GM21360 (cell line): ENCODE results near the gene OSBP2.

ENCODE experiments used
- ATAC-seq: cut with Tn5 transposase; IDR thresholded peaks from one replicate; pipeline ENCODE4 v1.9.1; 2021; ENCODE audit warnings: mild to moderate bottlenecking, moderate library complexity; ENCODE audit not compliant: unreplicated experiment

Gene OSBP2

DNA sequence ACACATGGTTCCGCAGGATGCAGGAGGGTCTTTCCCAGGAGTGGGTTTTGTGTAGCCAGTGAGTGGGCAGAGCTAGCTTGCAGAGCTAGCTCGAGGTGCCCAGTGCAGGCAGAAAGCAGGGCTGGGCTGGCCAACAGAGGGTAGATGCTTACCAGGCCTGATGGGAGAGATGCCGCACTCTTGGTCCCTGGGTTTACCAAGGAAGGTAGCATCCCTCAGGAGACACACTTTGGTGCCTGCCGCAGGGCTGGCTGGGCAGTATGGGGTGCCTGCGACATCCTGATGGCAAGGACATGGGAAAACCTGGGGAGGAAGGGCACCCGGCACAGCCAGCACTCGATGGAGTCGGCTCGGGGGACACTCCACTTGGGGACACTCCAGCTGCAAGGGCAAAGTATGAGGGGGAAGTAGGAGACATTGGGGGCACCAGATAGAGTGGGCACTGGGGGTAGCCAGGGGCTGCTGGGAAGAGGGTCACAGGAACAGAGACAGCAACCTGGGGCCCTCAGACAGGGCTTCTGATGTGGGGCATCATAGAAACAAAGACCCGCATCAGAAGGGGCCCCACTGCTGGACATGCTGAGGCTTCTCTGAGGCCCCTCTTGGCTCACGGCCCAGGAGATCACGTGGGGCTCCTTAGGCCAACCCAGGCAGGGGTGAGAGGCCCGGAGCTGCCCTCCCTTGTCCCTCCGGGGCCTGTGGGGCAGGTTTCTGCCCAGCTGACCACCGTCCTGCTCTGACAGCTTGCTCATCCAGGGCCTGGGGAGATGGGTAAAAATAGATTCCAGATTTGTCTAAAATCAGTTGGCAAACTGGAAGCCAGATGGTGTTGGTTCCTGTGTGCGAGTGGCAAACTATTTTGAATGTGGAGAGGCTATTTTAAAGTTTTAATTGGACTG, 184.1 kb downstream of the OSBP2 start:
- ATAC-seq, result no peak

DNA sequence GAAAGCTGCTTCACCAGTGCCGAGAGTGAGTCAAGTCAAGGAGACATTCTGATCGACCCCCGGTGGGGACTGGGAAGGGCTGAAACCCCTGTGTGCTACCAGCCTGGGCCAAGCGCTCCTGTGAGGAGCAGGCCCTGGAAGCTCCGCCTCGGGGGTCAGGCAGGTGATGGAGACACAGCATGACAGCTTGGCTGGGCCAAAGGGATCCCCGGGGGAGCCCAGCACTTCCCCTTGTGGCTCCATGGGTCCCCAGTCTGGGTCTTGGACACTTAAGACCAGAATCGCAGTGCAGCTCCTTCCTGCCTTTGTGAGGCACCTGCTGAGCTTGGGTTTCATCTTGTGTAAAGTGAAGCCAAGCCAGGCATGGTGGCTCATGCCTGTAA, 184.7 kb downstream of the OSBP2 start:
- no peak for ATAC-seq

DNA sequence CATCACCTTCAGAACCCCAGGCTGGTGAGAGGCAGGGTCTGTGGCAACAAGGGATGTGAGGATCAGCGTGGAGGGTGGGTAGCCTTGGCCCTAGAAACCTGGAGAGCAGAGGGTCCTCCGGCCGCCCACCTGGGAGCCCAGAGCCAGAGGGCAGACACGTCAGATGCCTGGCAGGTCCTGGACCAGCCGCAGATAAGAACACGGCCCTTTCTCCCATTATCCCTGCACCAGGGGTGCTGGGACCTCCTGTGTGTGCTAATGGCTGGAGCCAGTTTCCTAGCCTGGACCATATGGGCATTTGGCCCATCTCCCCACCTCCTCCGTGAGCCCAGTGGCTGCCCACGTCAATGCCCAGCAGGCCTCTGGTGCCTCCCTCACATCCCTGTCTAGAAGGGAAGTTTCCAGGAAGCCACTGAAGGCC, 185.5 kb downstream of the OSBP2 start:
- ATAC-seq, result no peak

DNA sequence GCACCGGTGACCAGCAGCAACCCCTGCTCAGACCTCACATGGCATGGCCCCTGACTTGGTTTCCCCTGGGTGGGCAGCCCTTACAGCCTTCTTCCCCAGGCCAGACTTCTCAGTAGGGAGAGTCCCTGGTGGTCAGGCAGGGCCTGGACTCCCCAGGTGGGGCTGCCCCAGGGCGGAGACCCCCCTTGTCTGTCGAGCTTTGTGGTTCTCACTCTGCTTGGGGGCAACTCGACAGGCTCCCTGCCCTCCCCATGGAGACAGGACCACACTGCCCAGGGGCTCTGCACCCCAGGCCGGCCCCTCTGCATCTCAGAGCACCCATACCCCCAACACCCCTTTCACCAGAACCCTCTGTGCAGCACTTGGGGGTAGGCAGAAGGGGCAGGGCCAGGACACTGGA, 186.2 kb downstream of the OSBP2 start:
- ATAC-seq, result no peak

DNA sequence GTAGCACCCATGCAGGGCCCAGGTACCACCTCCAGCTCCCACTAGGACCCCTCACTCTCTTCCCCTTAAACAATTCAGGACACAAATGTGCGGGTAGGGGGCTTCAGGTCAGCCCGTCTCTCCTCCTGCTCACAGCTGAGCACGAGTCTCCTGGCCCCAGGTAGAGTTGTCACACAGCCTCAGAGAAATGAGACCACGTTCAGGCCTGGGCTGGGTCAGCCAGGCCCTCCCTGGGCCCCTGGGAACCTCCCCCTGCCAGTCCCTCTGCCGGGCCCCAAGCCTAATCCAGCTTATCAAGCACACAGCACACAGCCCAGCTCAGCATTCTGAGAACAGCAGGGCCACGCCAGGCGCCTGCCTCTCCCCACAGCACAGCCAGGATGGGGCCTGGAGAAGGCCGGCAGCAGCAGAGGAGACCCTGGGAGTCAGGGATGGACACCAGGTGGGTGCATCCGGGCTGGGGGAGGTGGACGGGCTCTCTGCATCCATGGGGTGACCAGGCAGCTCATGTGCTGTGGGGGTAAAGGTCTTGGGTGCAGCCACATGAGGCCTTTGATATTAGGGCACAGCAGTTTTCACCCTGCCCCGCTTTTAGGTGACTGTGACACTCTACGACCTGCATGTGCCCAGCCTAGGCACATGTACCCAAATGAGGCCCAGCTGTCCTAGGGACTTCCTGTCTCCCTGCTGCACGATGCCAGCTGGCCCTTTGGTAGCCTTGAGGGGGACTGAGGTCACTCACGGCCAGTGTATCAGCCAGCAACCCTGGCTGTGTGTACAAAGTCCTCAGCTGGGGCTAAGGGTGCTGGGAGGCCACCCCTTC, 186.9 kb downstream of the OSBP2 start:
- no peak for ATAC-seq

DNA sequence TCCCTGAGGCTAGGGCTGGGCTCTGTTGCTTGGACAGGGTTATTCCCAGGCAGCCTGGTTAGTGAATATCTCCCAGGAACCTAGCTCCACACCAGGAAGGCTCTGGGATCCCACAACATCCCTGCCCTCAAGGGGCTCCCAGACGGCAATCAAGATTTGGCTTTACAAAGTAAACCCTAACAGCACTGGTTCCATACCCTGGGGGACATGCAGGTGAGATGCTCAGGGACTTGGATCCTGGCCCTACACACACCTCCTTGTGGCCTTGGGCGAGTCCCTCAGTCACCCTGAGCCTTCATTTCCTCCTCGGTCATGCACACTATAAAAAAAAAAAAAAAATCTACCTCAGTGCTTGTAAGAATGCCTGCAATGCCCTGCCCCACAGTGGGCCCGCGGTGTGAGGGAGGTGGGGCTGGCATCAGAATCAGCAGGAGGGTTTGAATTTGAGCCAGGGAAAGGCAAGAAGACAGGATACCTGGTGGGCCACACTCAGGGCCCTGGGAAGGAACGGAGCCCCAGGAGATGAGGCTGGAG, 187.6 kb downstream of the OSBP2 start:
- no peak for ATAC-seq

DNA sequence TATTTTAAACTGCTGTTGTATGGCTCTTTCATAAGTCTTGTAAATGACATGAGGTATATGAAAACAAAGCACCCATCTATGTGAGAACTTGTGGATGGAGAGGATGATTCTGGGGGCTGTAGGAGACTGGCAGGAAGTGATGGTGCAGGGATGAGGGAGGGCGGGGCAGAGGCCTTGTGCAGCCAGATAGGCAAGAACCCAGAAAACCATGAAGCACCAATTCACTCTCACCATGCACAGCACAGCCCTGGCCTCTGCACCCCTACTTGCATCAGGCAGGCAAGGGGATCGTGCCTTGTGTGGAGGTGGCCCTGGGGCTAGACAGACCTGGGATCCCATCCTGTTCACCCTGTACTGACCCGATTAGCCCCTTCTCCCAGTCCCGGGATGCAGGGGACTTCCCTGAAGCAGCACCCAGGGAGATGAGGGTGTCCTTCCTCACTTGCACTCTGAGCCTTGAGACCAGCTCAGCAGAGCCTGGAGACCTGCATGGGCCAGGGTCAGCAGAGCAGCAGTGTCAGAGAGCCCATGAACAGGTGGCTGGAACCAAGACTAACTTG, 188.4 kb downstream of the OSBP2 start:
- ATAC-seq, result no peak

DNA sequence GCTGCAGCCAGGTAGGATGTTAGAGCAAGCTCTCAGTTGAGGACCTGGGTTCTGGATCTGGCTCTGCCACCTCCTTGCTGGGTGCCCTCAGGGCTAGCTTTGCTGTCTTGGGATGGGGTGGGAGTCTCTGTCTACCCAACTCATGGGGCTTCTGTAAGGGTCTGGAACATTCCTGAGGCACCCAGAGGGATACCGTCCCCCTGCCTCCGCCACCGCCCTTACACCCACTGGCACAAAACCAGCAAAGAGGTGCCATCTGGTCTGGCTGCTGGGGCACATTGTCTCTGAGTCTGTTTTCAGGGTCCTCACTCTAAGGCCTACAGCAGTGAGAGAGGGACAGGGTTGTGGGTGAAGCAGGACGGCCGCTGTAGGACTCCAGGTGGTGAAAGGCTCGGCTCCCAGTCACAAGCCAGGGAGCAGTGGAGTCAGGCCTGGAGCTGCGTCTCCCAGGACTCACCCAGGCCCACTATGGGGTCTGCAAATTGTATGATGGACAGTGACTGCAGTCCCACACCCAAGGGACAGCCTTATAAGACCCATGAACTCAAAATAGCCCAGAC, 189.0 kb downstream of the OSBP2 start:
- no peak for ATAC-seq

DNA sequence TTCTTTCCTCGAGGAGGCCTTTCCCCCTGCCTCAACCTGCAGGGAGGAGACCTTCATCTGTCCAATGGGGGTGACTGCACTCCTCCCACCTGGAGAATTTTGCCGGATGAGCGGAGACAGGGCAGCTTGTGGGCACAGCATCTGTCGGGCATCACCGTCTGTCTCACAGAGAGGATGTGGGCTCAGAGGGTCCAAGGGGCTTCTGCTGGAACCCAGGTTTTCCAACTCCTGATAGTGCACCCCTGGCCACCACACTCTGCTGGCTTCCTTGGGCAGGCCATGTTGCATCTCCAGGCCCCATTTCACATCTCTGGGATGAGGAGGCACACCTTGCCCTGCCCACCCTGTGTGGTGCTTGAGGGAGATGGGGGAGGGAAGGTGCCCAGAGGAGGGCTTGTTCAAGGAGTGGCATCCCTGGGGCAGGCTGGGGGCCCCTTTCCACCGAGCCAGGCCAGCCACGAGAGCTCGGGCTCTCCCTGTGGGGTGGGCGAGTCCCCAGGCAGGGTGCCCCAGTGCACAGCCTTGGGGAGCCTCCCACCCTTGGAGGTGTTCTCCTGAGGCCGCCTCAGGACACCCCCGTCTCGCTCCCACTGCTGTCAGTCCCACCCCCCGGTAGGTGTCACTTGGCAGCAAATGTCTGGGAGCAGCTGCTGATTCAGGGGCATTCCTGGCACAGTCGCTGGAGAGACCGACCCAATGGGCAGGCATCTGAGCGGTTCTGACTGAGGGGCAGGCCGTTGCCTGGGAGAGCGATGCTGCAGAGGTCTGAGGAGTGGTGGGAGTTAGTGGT, 189.7 kb downstream of the OSBP2 start:
- no peak for ATAC-seq

DNA sequence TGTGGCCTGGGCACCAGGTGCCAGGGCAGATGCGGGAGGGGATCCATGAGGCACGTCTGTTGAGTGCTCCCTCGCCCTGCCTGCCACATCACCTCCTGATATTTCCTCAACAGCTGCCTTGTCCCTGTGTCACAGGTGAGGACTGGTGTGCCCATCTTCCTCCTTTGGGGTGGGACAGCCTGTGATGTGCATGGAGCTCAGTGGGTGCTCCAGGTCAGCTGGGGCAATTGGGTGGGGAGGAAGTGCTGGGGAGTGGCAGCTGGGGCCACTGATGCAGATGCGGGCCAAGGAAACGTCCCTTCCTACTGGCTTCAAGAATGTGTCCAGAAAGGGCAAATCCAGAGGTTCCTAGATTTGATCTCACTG, 190.3 kb downstream of the OSBP2 start:
- no peak for ATAC-seq

DNA sequence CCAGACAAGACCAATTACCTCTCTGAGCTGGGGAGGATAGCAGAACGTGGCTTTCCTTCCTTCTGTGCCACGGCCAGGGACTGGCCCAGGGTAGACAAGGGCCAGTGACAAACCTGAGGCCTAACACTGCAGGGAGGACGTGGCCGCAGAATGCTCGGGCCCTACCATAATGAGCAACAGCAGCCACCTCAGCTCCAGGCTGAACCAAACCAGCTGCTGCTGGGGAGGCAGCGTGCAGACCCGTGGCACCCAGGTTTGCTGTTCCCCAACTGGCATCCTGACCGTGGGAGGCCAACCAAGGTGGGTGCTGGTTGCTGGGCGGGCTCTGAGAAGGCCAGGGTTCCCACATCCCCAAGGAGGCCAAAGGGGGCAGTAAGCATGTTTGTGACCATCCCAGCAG, 190.9 kb downstream of the OSBP2 start:
- no peak for ATAC-seq

DNA sequence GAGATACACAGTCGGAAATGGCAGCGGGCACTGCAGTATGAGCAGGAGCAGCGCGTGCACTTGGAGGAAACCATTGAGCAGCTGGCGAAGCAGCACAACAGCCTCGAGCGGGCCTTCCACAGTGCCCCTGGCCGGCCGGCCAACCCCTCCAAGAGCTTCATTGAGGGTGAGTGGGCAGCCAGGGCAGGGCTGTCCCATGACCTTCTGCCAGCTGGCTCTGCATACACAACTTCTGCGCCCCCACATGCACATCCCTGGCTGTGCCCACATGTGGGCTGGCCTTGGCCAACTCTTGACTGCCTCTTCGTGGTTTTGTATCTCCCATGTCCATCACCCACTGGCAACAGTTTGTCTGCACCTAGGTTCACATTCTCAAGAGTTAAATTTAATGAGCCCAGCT, 192.8 kb downstream of the OSBP2 start:
- no peak for ATAC-seq

DNA sequence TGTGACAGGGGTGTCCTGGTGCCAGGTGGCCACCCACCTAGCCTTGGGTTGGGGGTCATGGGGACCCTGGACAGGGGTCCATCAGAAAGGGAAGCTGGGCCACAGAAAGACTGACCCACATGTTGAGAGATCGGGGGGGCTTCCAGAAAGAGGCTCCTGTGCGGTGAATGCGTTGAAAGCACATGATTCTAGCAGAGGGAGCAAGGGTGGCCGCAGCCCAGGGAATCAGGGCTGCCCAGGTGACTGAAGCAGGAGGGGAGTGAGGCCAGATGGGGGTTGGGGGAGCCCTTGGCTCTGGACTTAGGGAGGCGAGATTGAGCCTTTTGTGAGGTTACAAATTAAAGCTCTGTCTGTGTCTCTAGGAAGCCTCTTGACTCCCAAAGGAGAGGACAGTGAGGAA, 193.2 kb downstream of the OSBP2 start:
- no peak for ATAC-seq

DNA sequence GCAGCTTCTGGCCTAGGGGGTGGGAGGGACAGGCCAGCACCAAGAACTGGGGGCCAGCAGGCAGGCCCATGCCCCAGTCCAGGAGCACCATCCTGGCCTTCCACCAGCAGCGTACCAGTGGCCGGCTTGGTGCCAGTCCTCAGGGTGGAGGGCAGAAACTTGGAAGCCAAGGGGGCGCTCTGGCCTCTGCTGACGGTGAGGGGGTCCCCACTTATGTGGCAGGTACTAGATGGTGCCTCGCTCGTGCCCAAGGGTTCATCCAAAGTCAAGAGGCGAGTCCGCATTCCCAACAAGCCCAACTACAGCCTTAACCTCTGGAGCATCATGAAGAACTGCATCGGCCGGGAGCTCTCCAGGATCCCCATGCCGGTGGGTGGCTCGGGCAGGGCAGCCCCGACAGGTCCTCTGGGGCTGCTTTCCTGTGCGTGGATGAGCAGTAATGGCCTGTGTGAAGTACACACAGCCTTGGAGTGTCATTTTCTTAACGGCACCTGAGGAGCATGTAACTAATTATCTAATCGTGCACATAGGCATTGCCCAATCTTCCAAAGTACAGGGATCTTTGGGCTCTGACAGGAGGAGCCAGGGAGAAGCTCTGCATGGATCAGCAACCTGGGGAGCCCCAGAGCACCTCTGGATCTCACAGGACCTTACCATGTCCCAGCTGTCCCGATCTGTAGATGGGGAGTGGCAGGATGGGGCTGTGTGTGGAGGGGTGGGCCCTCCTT, 194.8 kb downstream of the OSBP2 start:
- no peak for ATAC-seq

DNA sequence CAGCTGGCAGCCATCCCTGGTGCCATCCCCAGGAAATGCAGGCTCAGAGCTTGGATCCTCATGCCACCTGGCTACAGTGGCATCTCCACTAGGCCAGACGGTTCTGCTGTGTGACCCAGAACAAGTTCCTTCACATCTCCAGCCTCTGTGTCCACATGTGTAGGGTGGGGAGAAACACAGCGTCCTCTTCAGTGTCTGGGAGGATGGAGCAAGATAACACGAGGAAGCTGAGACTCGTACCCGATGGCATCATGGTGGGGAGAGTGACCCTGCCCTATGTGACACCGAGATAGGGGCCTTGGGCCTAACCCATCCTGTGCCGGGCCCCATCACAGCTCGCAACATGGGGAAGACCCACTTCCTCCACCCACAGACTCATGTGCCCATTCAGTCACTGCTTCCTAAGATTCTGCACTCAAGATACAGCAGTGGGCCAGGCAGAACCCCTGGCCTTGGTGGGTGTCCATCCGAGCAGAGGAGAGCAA, 195.4 kb downstream of the OSBP2 start:
- no peak for ATAC-seq

DNA sequence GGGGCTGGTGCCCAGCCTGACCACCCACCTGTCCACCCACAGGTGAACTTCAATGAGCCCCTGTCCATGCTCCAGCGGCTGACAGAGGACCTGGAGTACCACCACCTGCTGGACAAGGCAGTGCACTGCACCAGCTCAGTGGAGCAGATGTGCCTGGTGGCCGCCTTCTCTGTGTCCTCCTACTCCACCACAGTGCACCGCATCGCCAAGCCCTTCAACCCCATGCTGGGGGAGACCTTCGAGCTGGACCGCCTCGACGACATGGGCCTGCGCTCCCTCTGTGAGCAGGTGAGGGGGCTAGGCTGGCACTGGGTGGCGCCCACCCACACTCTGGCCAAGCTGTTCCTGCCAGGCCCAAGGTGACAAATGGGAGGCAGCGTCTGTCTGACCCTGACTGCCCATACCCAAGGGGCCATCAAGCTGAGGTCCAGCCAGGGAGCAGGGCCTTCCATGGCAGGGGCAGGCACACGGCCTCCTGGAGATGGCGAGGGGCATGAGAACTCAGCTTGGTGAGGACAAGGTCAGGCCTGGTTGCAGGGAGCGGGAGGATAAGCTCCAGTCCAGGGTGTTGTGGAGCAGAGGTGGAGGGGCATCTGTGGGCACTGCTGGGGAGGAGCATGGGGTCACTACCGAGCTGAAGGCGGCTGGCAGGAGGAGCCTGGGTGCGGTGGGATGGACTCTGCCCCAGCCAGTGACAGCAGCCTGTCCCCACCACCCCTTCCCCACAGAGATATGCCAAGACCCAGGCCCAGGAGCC, 196.2 kb downstream of the OSBP2 start:
- no peak for ATAC-seq

DNA sequence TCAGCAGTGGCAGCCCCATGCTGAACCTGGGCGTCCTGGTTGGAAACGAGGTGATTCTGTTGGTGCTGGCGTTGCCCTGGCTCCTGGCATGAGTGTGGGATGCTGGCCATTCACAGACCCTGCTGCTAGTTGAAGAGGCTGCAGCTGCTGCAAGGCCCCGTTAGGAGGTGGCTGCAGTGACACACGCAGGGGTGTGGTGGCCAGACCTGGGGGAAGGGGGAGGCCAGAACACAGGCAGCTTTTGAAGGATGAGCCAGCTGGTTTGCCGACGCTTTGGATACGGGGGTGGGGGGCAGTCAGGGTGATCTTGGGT, 196.7 kb downstream of the OSBP2 start:
- ATAC-seq, result no peak

DNA sequence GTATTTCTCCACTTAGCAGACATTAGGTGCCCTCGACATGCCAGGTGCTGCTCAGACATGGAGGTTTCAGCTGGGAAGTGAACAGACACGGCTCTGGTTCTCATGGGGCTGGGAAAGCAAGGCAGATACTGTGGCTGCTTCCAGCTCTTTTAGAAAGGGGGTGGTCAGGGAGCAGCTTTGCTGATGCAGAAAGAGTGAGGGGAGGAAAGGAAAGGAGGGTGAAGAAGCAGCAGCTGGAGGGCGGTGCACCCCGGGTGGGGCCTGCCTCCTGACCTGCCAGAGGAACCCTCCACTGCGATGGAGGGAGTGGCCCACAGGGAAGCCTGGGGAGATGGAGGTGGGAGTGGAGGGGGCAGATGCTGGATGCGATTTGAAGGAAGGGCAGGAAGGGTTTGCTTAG, 197.1 kb downstream of the OSBP2 start:
- ATAC-seq, result no peak

DNA sequence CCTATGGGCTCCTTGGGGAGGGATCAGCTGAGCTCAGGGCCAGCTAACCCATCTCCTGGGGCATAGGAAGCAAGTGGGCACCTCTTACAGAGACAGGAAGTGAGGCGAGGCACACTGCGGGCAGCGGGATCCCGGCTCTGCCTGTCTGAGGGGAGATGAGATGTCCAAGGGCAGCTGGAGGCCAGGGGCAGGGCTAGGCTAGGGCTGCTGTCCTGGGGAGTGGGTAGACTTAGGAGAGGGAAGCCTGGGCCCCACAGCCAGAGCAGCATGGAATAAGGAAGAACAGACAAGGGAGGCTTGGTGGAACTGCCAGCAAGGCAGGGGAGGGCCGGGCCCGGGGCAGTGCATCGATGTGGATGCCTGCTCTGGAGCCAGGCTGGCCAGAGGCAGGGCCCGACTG, 197.6 kb downstream of the OSBP2 start:
- ATAC-seq, result no peak
